GM12878 (cell line): Measurements from ENCODE around the gene EMX1. TPM values are rescaled to one million over a fixed set of nuclear protein-coding genes. Genes with fewer than 3 reads are reported as not detected.

Source experiments
- ATAC-seq: fragments of 200-7000 bp; cut with Tn5 transposase; 3 replicates; pipeline ENCODE4 v1.9.1; 2020; ENCODE audit warnings: mild to moderate bottlenecking, moderate library complexity
- BruUV-seq: library from RNA; stranded (reverse); fragments of 400-500 nt; replicated peaks from 2 replicates; lab custom pipeline; 2021; lab: Mats Ljungman, UMichigan
- CTCF ChIA-PET: fragments of 300-600 bp; sonication (Branson Sonifier 250); formaldehyde crosslinking; extraction: SDS; loops from one replicate; lab custom pipeline; 2021; ENCODE audit warnings: inconsistent platforms; lab: Yijun Ruan, JAX
- POLR2A ChIA-PET: fragments of 350-600 bp; formaldehyde crosslinking; extraction: SDS; loops from one replicate; lab custom pipeline; 2021; ENCODE audit warnings: inconsistent platforms; lab: Charles Lee
- RAD21 ChIA-PET: fragments of 300-600 bp; sonication (Branson Sonifier 250); formaldehyde crosslinking; loops from one replicate; lab custom pipeline; 2023; ENCODE audit warnings: antibody characterized with exemption; ENCODE audit not compliant: unreplicated experiment; lab: Charles Lee
- SMC1A ChIA-PET: fragments of 300-600 bp; sonication (Branson Sonifier 250); formaldehyde crosslinking; loops from one replicate; lab custom pipeline; 2023; ENCODE audit not compliant: unreplicated experiment, uncharacterized antibody; lab: Charles Lee
- DNase-seq: peaks from one replicate; pipeline ENCODE4 v3.0.0-alpha.2; 2011; ENCODE audit warnings: low read depth, low spot score
- FAIRE-seq: peaks from 3 replicates; lab custom pipeline; 2011; peaks lifted over from hg19 to GRCh38; lab: Jason Lieb, UNC
- H2AFZ ChIP-seq: 2 replicates; pipeline ENCODE4 v1.6.0; 2011; ENCODE audit warnings: low read depth, low read length, control low read depth; ENCODE audit not compliant: control insufficient read depth
- H3K27ac ChIP-seq: 2 replicates; pipeline ENCODE4 v1.5.1; 2011; ENCODE audit warnings: control low read depth; ENCODE audit not compliant: control insufficient read depth, insufficient read depth
- H3K27me3 ChIP-seq, 2 experiments: replicated peaks in 1 of 2; 2 replicates each; pipeline versions ENCODE4 v1.6.0 to v1.6.1; 2011; ENCODE audit warnings: low read length in 1 of 2; ENCODE audit not compliant: control insufficient read depth in 2 of 2, insufficient read depth in 2 of 2
- H3K36me3 ChIP-seq, 2 experiments: 2 replicates each; pipeline ENCODE4 v1.5.1; 2011; ENCODE audit warnings: low read length in 1 of 2; ENCODE audit not compliant: control insufficient read depth in 2 of 2, insufficient read depth in 2 of 2
- H3K4me1 ChIP-seq: 2 replicates; pipeline ENCODE4 v1.6.1; 2011; ENCODE audit warnings: mild to moderate bottlenecking, low read length, moderate library complexity, mixed read lengths; ENCODE audit not compliant: control insufficient read depth, insufficient read depth
- H3K4me2 ChIP-seq: 2 replicates; pipeline ENCODE4 v1.6.0; 2011; ENCODE audit warnings: control low read depth; ENCODE audit not compliant: control insufficient read depth, insufficient read depth
- H3K4me3 ChIP-seq: fragments of 200-600 bp; sonication (generic); 2 replicates; pipeline ENCODE4 v1.5.1; 2016
- H3K79me2 ChIP-seq: 2 replicates; pipeline ENCODE4 v1.6.0; 2011; ENCODE audit warnings: low read length; ENCODE audit not compliant: control insufficient read depth, insufficient read depth
- H3K9ac ChIP-seq: 2 replicates; pipeline ENCODE4 v1.8.0; 2011; ENCODE audit warnings: low read length, control low read depth, mixed read lengths; ENCODE audit not compliant: control insufficient read depth, insufficient read depth
- H3K9me3 ChIP-seq: replicated peaks from 3 replicates; pipeline ENCODE4 v1.5.1; 2011; ENCODE audit warnings: mild to moderate bottlenecking, low read length; ENCODE audit not compliant: control insufficient read depth, insufficient read depth
- H4K20me1 ChIP-seq: 2 replicates; pipeline ENCODE4 v1.6.0; 2011; ENCODE audit not compliant: control insufficient read depth, insufficient read depth
- CBX3 ChIP-seq: fragments of 200-600 bp; sonication (generic); IDR thresholded peaks from 2 replicates; pipeline ENCODE4 v1.6.1; 2016; ENCODE audit warnings: low read depth, borderline replicate concordance
- CEBPB ChIP-seq, 2 experiments: fragments of 150-350 bp in 1 of 2; IDR thresholded peaks; 2 replicates each; pipeline ENCODE4 v1.6.1; 2012 to 2014; ENCODE audit warnings: low read depth in 2 of 2, low read length in 2 of 2, borderline replicate concordance in 1 of 2, inconsistent platforms in 1 of 2
- EED ChIP-seq: sonication (generic); IDR thresholded peaks from 2 replicates; pipeline ENCODE4 v1.6.1; 2016; ENCODE audit warnings: antibody characterized with exemption, low read depth
- EGR1 ChIP-seq, 2 experiments: IDR thresholded peaks; 1 replicate in 1 of 2; 2 replicates in 1 of 2; pipeline ENCODE4 v1.6.1; 2011 to 2012; ENCODE audit warnings: low read depth in 2 of 2, low read length in 2 of 2, borderline replicate concordance in 1 of 2, mild to moderate bottlenecking in 1 of 2, moderate library complexity in 1 of 2
- HDGF ChIP-seq: fragments of 450-650 bp; IDR thresholded peaks from 2 replicates; pipeline ENCODE4 v1.6.1; 2016; ENCODE audit warnings: antibody characterized with exemption
- LARP7 ChIP-seq: fragments of 450-650 bp; IDR thresholded peaks from 2 replicates; pipeline ENCODE4 v1.6.1; 2017; ENCODE audit warnings: mild to moderate bottlenecking
- PML ChIP-seq: IDR thresholded peaks from 2 replicates; pipeline ENCODE4 v1.6.1; 2012; ENCODE audit warnings: low read length, inconsistent platforms
- RAD51 ChIP-seq: fragments of 450-650 bp; IDR thresholded peaks from 2 replicates; pipeline ENCODE4 v1.6.1; 2016; ENCODE audit warnings: moderate library complexity, mild to moderate bottlenecking, inconsistent platforms
- RUNX3 ChIP-seq: IDR thresholded peaks from 2 replicates; pipeline ENCODE4 v1.6.1; 2012; ENCODE audit warnings: low read length, inconsistent platforms
- SMAD1 ChIP-seq: fragments of 450-650 bp; IDR thresholded peaks from 2 replicates; pipeline ENCODE4 v1.6.1; 2018; ENCODE audit warnings: mild to moderate bottlenecking, low read depth; ENCODE audit not compliant: partially characterized antibody
- TAF1 ChIP-seq: IDR thresholded peaks from 2 replicates; pipeline ENCODE4 v1.6.1; 2011; ENCODE audit warnings: mild to moderate bottlenecking, low read depth, low read length, borderline replicate concordance
- TBL1XR1 ChIP-seq: IDR thresholded peaks from 2 replicates; pipeline ENCODE4 v1.6.1; 2012; ENCODE audit warnings: low read depth, low read length, improper control_type of control experiment
- WGBS: methylation state at CpG from one replicate; pipeline ENCODE4 v1.1.6; 2016; ENCODE audit warnings: low lambda C conversion rate; ENCODE audit not compliant: insufficient replicate concordance, insufficient coverage; ENCODE audit errors: missing lambda C conversion rate; 5-methylcytosine and 5-hydroxymethylcytosine counted together
- in situ Hi-C: fragments of 300-500 bp; cut with MboI; formaldehyde crosslinking; loops from 9 replicates; pipeline ENCODE4 v1.14.3; 2018; ENCODE audit warnings: mixed read lengths
- intact Hi-C: fragments of 100-400 bp; cut with micrococcal nuclease; formaldehyde crosslinking; loops from one replicate; pipeline ENCODE4 v1.14.2; 2022; ENCODE audit not compliant: unreplicated experiment
- polyA plus RNA-seq, 11 experiments: library from polyadenylated mRNA; depleted of rRNA in 4 of 11; unstranded in 6 of 11; stranded (reverse) in 5 of 11; fragments of >200 nt; fragmentation: Nextera tagmentation in 4 of 11; fragmentation: Illumina TruSeq in 1 of 11; extraction: Ambion mirVana in 4 of 11; extraction: Trizol in 1 of 11; gene quantifications; 1 replicate in 1 of 11; 2 replicates in 10 of 11; pipeline versions ENCODE4 v1.2.1 to v1.2.3, GENCODE V29; 2011 to 2016; ENCODE audit warnings: inconsistent platforms in 2 of 11, missing spikeins in 2 of 11, low read depth in 1 of 11
- total RNA-seq, 4 experiments: library from RNA; depleted of rRNA in 3 of 4; stranded (reverse); fragments of >200 nt in 3 of 4; fragmentation: Illumina TruSeq in 1 of 4; extraction: Trizol in 1 of 4; gene quantifications; 2 replicates each; pipeline versions ENCODE4 v1.2.1 to v1.2.3, GENCODE V29; 2013 to 2021
- TF ChIP-seq, protein P1 (sequence below): fragments of 450-650 bp; IDR thresholded peaks from 2 replicates; pipeline ENCODE4 v1.6.1; 2017; ENCODE audit warnings: mild to moderate bottlenecking, low read depth, inconsistent platforms; ENCODE audit not compliant: poor library complexity, severe bottlenecking

Gene EMX1
- total and polyA plus RNA-seq, 10 of the 15 experiments (the other 5 are each of a cell fraction or from before 2014, with no cell fraction given) = 0.07 to 5.1 (median 1.2) TPM; not detected in 1

DNA sequence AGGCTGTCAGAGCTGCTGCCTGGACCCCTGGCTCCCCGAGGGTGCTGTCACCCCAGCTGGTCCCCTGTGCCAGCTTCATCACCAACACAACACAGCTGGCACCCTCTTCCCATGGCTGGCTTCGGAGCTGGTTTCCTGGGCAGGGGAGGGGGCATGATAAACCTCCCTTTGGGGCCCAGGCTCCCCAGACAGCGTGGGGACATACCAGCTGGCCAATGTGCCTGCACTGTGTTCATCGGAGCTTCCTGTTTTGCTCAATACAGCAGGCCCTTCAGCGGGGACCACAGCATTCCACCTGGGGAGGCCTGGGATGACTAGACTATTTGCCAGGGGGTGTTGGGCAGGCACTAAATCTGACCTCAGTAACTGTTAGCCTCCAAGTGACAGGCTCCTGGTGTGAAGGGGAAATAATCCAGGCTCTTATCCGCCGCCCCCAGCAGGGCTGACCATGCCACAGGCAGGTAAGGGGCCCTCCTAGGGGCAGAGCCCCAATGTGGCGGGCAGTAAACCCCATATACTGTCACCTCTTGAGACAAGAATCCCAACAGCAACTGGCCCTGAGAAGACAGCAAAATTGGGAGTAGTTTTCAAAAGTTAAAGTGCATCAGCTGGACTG is 44.6 kb downstream of the EMX1 start:
- SMC1A ChIA-PET = no interaction called here
- no peak overlapping the region for H3K4me3 ChIP-seq
- no peak overlapping the region for H3K4me2 ChIP-seq
- POLR2A ChIA-PET = no interaction called here
- no peaks in the 10 kb centered on the region for H3K9me3 ChIP-seq
- RAD21 ChIA-PET = interaction anchor here (0.7 to 1.2 kb wide), 2 partner anchors 68 to 102 kb away, joined by 3 read pairs; no protein-coding TSS in a partner anchor
- H3K27ac ChIP-seq = no peak overlapping the region
- TF ChIP-seq TBL1XR1 (no peak), RUNX3 (no peak), PML (no peak), RAD51 (no peak), TAF1 (no peak), HDGF (no peak), CBX3 (no peak), EGR1 (IDR thresholded peaks at IDR 0.05; ENCODE audit: borderline replicate concordance in 1 of 2, low read depth in 2 of 2, low read length in 2 of 2) (no peak), EED (no peak), CEBPB (IDR thresholded peaks at IDR 0.05; ENCODE audit: borderline replicate concordance in 1 of 2, low read depth in 2 of 2, low read length in 2 of 2) (no peak), LARP7 (no peak), SMAD1 (no peak)
- TF ChIP-seq, protein P1, sequence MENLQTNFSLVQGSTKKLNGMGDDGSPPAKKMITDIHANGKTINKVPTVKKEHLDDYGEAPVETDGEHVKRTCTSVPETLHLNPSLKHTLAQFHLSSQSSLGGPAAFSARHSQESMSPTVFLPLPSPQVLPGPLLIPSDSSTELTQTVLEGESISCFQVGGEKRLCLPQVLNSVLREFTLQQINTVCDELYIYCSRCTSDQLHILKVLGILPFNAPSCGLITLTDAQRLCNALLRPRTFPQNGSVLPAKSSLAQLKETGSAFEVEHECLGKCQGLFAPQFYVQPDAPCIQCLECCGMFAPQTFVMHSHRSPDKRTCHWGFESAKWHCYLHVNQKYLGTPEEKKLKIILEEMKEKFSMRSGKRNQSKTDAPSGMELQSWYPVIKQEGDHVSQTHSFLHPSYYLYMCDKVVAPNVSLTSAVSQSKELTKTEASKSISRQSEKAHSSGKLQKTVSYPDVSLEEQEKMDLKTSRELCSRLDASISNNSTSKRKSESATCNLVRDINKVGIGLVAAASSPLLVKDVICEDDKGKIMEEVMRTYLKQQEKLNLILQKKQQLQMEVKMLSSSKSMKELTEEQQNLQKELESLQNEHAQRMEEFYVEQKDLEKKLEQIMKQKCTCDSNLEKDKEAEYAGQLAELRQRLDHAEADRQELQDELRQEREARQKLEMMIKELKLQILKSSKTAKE = no peak
- TF ChIP-seq, all 136 proteins: peak for 0
- Histone ChIP-seq H3K27me3 (no peaks in the 10 kb centered on the region; a peak in 1 of 4 replicates), H4K20me1 (no peaks in the 10 kb centered on the region; the same call in 1 of the 2 replicates), H2AFZ (no peak overlapping the region), H3K36me3 (no peaks in the 10 kb centered on the region), H3K79me2 (no peaks in the 10 kb centered on the region), H3K4me1 (no peaks in the 10 kb centered on the region), H3K9ac (no peak overlapping the region)
- no TSS peak for BruUV-seq
- intact Hi-C loops (no loop called here), in situ Hi-C loops (no loop called here)
- DNase-seq (no peak), FAIRE-seq (no peak), ATAC-seq (no peak)
- 20% methylated on average over 8 of the region's 8 CpGs for WGBS
- CTCF ChIA-PET = interaction anchor here (2.6 to 3.3 kb wide), 2 partner anchors 12 to 69 kb away, joined by 10 to 16 read pairs; no protein-coding TSS in a partner anchor
